Common myeloid progenitor, CD34-positive (primary cell): Measurements from ENCODE around the gene ALDH3B2.

Source experiments
- CTCF ChIA-PET: fragments of 350-600 bp; sonication (Branson Sonifier 250); formaldehyde crosslinking; loops from one replicate; lab custom pipeline; 2021; ENCODE audit warnings: antibody characterized with exemption; lab: Charles Lee
- POLR2A ChIA-PET: fragments of 350-600 bp; sonication (Branson Sonifier 250); formaldehyde crosslinking; loops from one replicate; lab custom pipeline; 2021; ENCODE audit warnings: antibody characterized with exemption; lab: Charles Lee
- DNase-seq, 3 donors: peaks; one replicate each; pipeline versions ENCODE4 v3.0.0 to v3.0.0-alpha.2; 2013
- H3K27ac ChIP-seq, 2 experiments: 1 replicate in 1 of 2; 2 replicates in 1 of 2; pipeline ENCODE4 v1.7.0; 2013; ENCODE audit warnings: inconsistent platforms in 2 of 2, low read length in 2 of 2, mild to moderate bottlenecking in 2 of 2, low read depth in 1 of 2, moderate library complexity in 1 of 2; ENCODE audit not compliant: severe bottlenecking in 2 of 2, insufficient read depth in 1 of 2, poor library complexity in 1 of 2
- H3K27me3 ChIP-seq, 5 experiments: replicated peaks in 2 of 5; 1 replicate in 3 of 5; 2 replicates in 2 of 5; pipeline versions ENCODE4 v1.6.1 to v1.7.0; 2013; ENCODE audit warnings: low read length in 4 of 5, mild to moderate bottlenecking in 2 of 5, moderate library complexity in 2 of 5, inconsistent platforms in 1 of 5; ENCODE audit not compliant: insufficient read depth in 5 of 5, control insufficient read depth in 4 of 5
- H3K36me3 ChIP-seq, 4 experiments: 1 replicate in 2 of 4; 2 replicates in 2 of 4; pipeline versions ENCODE4 v1.6.1 to v1.7.0; 2013; ENCODE audit warnings: low read length in 3 of 4, control low read depth in 1 of 4, mild to moderate bottlenecking in 1 of 4; ENCODE audit not compliant: control insufficient read depth in 4 of 4, insufficient read depth in 4 of 4
- H3K4me1 ChIP-seq, 4 experiments: 1 replicate in 3 of 4; 2 replicates in 1 of 4; pipeline versions ENCODE4 v1.6.1 to v1.7.1; 2013; ENCODE audit warnings: low read length in 3 of 4, mild to moderate bottlenecking in 3 of 4, control low read depth in 1 of 4, inconsistent platforms in 1 of 4, moderate library complexity in 1 of 4; ENCODE audit not compliant: control insufficient read depth in 4 of 4, insufficient read depth in 4 of 4; ENCODE audit errors: control extremely low read depth in 1 of 4
- H3K4me3 ChIP-seq, 7 experiments: 1 replicate in 4 of 7; 2 replicates in 3 of 7; pipeline versions ENCODE4 v1.5.1 to v1.7.0; 2013; ENCODE audit warnings: mild to moderate bottlenecking in 7 of 7, low read length in 6 of 7, moderate library complexity in 6 of 7, inconsistent platforms in 2 of 7, low read depth in 2 of 7, control low read depth in 1 of 7; ENCODE audit not compliant: insufficient read depth in 4 of 7, control insufficient read depth in 1 of 7; ENCODE audit errors: extremely low read depth in 1 of 7
- H3K9me3 ChIP-seq, 5 experiments: 1 replicate in 4 of 5; 2 replicates in 1 of 5; pipeline versions ENCODE4 v1.6.1 to v1.7.1; 2013; ENCODE audit warnings: low read length in 4 of 5, mild to moderate bottlenecking in 2 of 5, inconsistent platforms in 1 of 5, low read depth in 1 of 5, moderate library complexity in 1 of 5; ENCODE audit not compliant: control insufficient read depth in 4 of 5, insufficient read depth in 2 of 5; ENCODE audit errors: control extremely low read depth in 1 of 5
- WGBS: methylation state at CpG from one replicate; pipeline ENCODE4 v1.1.5; 2013; ENCODE audit not compliant: insufficient coverage; 5-methylcytosine and 5-hydroxymethylcytosine counted together

ALDH3B2 gene

GRCh38 chr11:67629386-67630227 lies 44.8 kb downstream of the ALDH3B2 start, which contains the start of gene NUDT8:
TSS of gene NUDT8 (minus strand) at chr11:67629937. CDS start at chr11:67629911, 26 bp downstream.
- under 1% methylated on average over 83 of the region's 102 CpGs for WGBS
- Histone ChIP-seq H3K9me3 (no peaks in the 10 kb centered on the region), H3K27me3 (no peaks in the 10 kb centered on the region), H3K36me3 (peaks cover 0 to 13% (median 1%) of the 10 kb centered on the region in 4 experiments), H3K4me1 (peaks cover 0 to 40% (median 36%) of the 10 kb centered on the region in 4 experiments), H3K4me3 (peak within 1 kb of the TSS; percentile 59 to 78 (median 73)), H3K27ac (peak within 1 kb of the TSS in 1 of 2 experiments; percentile 79)
- ChIA-PET CTCF (interaction anchor here (0.7 to 16.8 kb wide), 13 partner anchors 9 to 75 kb away, joined by 3 to 169 read pairs (median 5); partner anchors contain the start of gene ACY3), POLR2A (interaction anchor here (0.7 to 1.6 kb wide), 3 partner anchors 17 to 23 kb away, joined by 3 to 5 read pairs (median 3); partner anchors contain the start of gene ACY3)
- peak; percentile 84 to 92 (median 90) for DNase-seq

GRCh38 chr11:67628710-67629385 lies 45.6 kb downstream of the ALDH3B2 start:
- DNase-seq, result no peak
- CTCF ChIA-PET, result interaction anchor here (0.7 to 16.8 kb wide), 12 partner anchors 12 to 76 kb away, joined by 4 to 169 read pairs (median 6); partner anchors contain the start of gene ACY3
- no peaks in the 10 kb centered on the region for H3K27me3 ChIP-seq
- POLR2A ChIA-PET, result interaction anchor here (1.4 kb wide), 1 partner anchor 18 kb away, joined by 3 read pairs; no protein-coding TSS in a partner anchor
- peaks cover 0 to 40% (median 36%) of the 10 kb centered on the region in 4 experiments for H3K4me1 ChIP-seq
- H3K27ac ChIP-seq, result no peak overlapping the region
- H3K36me3 ChIP-seq, result peaks cover 0 to 13% (median 1%) of the 10 kb centered on the region in 4 experiments
- WGBS, result 75% methylated on average over 25 of the region's 25 CpGs
- H3K4me3 ChIP-seq, result peak overlapping the region in 4 of 7 experiments; percentile 70 to 74 (median 73)
- no peaks in the 10 kb centered on the region for H3K9me3 ChIP-seq

- Histone ChIP-seq H3K9me3 (no peaks in the 10 kb centered on the region), H3K4me1 (peaks cover 0 to 40% (median 34%) of the 10 kb centered on the region in 4 experiments), H3K27ac (no peak overlapping the region), H3K36me3 (peaks cover 0 to 13% (median 1%) of the 10 kb centered on the region in 4 experiments), H3K27me3 (no peaks in the 10 kb centered on the region), H3K4me3 (no peak overlapping the region)
- POLR2A ChIA-PET, result interaction anchor here (0.8 kb wide), 1 partner anchor 12 kb away, joined by 3 read pairs; no protein-coding TSS in a partner anchor
- CTCF ChIA-PET, result interaction anchor here (1.0 to 16.8 kb wide), 10 partner anchors 11 to 86 kb away, joined by 3 to 169 read pairs (median 6); partner anchors contain the start of gene ACY3
- DNase-seq, result no peak
- WGBS, result 93% methylated on average over 12 of the region's 15 CpGs
Measured at GRCh38 chr11:67627812-67628624, 46.4 kb downstream of the ALDH3B2 start.

GRCh38 chr11:67627441-67627811 lies 47.0 kb downstream of the ALDH3B2 start:
- POLR2A ChIA-PET, result interaction anchor here (0.8 kb wide), 1 partner anchor 11 kb away, joined by 3 read pairs; no protein-coding TSS in a partner anchor
- DNase-seq, result no peak
- H3K27me3 ChIP-seq, result no peaks in the 10 kb centered on the region
- 97% methylated on average over 4 of the region's 6 CpGs for WGBS
- H3K4me3 ChIP-seq, result no peak overlapping the region
- no peak overlapping the region for H3K27ac ChIP-seq
- no peaks in the 10 kb centered on the region for H3K9me3 ChIP-seq
- CTCF ChIA-PET, result interaction anchor here (1.1 to 16.8 kb wide), 7 partner anchors 11 to 86 kb away, joined by 3 to 169 read pairs (median 14); partner anchors contain the start of gene ACY3
- peaks cover 0 to 34% (median 29%) of the 10 kb centered on the region in 4 experiments for H3K4me1 ChIP-seq
- peaks cover 0 to 13% (median 1%) of the 10 kb centered on the region in 4 experiments for H3K36me3 ChIP-seq

GRCh38 chr11:67626970-67627369 lies 47.5 kb downstream of the ALDH3B2 start:
- CTCF ChIA-PET, result interaction anchor here (1.1 to 16.8 kb wide), 5 partner anchors 10 to 87 kb away, joined by 3 to 169 read pairs (median 35); partner anchors contain the start of gene ACY3
- peaks cover 0 to 29% (median 24%) of the 10 kb centered on the region in 4 experiments for H3K4me1 ChIP-seq
- H3K9me3 ChIP-seq, result no peaks in the 10 kb centered on the region
- DNase-seq, result no peak
- no peaks in the 10 kb centered on the region for H3K27me3 ChIP-seq
- POLR2A ChIA-PET, result no interaction called here
- WGBS, result 93% methylated on average over 6 of the region's 10 CpGs
- peaks cover 0 to 13% (median 1%) of the 10 kb centered on the region in 4 experiments for H3K36me3 ChIP-seq
- H3K27ac ChIP-seq, result no peak overlapping the region
- H3K4me3 ChIP-seq, result no peak overlapping the region
